SK-N-SH treated with all-trans-retinoic acid at 6 μM for 48 hours (cell line): ENCODE measurements around the gene OBSCN.

Experiments
- ATAC-seq: fragments of 200-7000 bp; cut with Tn5 transposase; 3 replicates; pipeline ENCODE4 v1.9.1; 2020; ENCODE audit warnings: mild to moderate bottlenecking, moderate library complexity
- ARNTL ChIP-seq: fragments of 450-650 bp; formaldehyde crosslinking; IDR thresholded peaks from 2 replicates; pipeline ENCODE4 v1.5.0; 2020; ENCODE audit warnings: low read depth, mild to moderate bottlenecking, moderate library complexity, borderline replicate concordance
- CSDC2 ChIP-seq: fragments of 250-450 bp; sonication (Bioruptor Pico); IDR thresholded peaks from 2 replicates; pipeline ENCODE4 v1.5.0; 2020; ENCODE audit warnings: mild to moderate bottlenecking, moderate library complexity
- ESRRG ChIP-seq: fragments of 250-450 bp; sonication (Bioruptor Pico); IDR thresholded peaks from 2 replicates; pipeline ENCODE4 v1.6.1; 2021; ENCODE audit warnings: mild to moderate bottlenecking
- GLIS3 ChIP-seq: fragments of 250-450 bp; sonication (Bioruptor Pico); IDR thresholded peaks from 2 replicates; pipeline ENCODE4 v1.5.0; 2020; ENCODE audit warnings: mild to moderate bottlenecking, moderate library complexity
- OSR1 ChIP-seq: fragments of 250-450 bp; sonication (Bioruptor Pico); IDR thresholded peaks from 2 replicates; pipeline ENCODE4 v1.8.0; 2022; ENCODE audit warnings: moderate library complexity, mild to moderate bottlenecking, inconsistent platforms
- PATZ1 ChIP-seq: fragments of 250-450 bp; sonication (Bioruptor Pico); IDR thresholded peaks from 2 replicates; pipeline ENCODE4 v1.8.0; 2020; ENCODE audit warnings: mild to moderate bottlenecking, moderate library complexity, borderline replicate concordance
- POU6F1 ChIP-seq: fragments of 250-450 bp; sonication (Bioruptor Pico); IDR thresholded peaks from 2 replicates; pipeline ENCODE4 v1.8.0; 2021; ENCODE audit warnings: low read depth, mild to moderate bottlenecking, moderate library complexity, borderline replicate concordance
- PPARA ChIP-seq: fragments of 250-450 bp; sonication (Bioruptor Pico); IDR thresholded peaks from 2 replicates; pipeline ENCODE4 v1.5.0; 2020; ENCODE audit warnings: mild to moderate bottlenecking, borderline replicate concordance
- RARB ChIP-seq: fragments of 250-450 bp; sonication (Bioruptor Pico); IDR thresholded peaks from 2 replicates; pipeline ENCODE4 v1.8.0; 2021; ENCODE audit warnings: mild to moderate bottlenecking, moderate library complexity
- SNAI2 ChIP-seq: fragments of 250-450 bp; sonication (Bioruptor Pico); IDR thresholded peaks from 2 replicates; pipeline ENCODE4 v1.5.0; 2020; ENCODE audit warnings: mild to moderate bottlenecking, moderate library complexity
- TOX ChIP-seq: fragments of 250-450 bp; sonication (Bioruptor Pico); IDR thresholded peaks from 2 replicates; pipeline ENCODE4 v1.8.0; 2021; ENCODE audit warnings: mild to moderate bottlenecking, moderate library complexity, borderline replicate concordance
- TSHZ2 ChIP-seq: fragments of 250-450 bp; sonication (Bioruptor Pico); IDR thresholded peaks from 2 replicates; pipeline ENCODE4 v1.5.0; 2020; ENCODE audit warnings: mild to moderate bottlenecking, moderate library complexity
- ZC3H10 ChIP-seq: fragments of 250-450 bp; sonication (Bioruptor Pico); IDR thresholded peaks from 2 replicates; pipeline ENCODE4 v1.5.1; 2021; ENCODE audit warnings: mild to moderate bottlenecking, moderate library complexity
- ZFP3 ChIP-seq: fragments of 250-450 bp; sonication (Bioruptor Pico); IDR thresholded peaks from 2 replicates; pipeline ENCODE4 v1.5.0; 2020; ENCODE audit warnings: mild to moderate bottlenecking, moderate library complexity
- ZFP30 ChIP-seq: fragments of 450-650 bp; formaldehyde crosslinking; IDR thresholded peaks from 2 replicates; pipeline ENCODE4 v1.5.0; 2022; ENCODE audit warnings: mild to moderate bottlenecking, moderate library complexity
- ZNF565 ChIP-seq: fragments of 450-650 bp; formaldehyde crosslinking; conservative IDR thresholded peaks from 2 replicates; pipeline ENCODE4 v1.5.0; 2020; ENCODE audit warnings: low read depth, mild to moderate bottlenecking, moderate library complexity
- ZNF8 ChIP-seq: fragments of 450-650 bp; formaldehyde crosslinking; IDR thresholded peaks from 2 replicates; pipeline ENCODE4 v1.5.0; 2020; ENCODE audit warnings: mild to moderate bottlenecking, moderate library complexity
- TF ChIP-seq, protein P1 (sequence below): fragments of 250-450 bp; sonication (Bioruptor Pico); IDR thresholded peaks from 2 replicates; pipeline ENCODE4 v1.5.1; 2021; ENCODE audit warnings: mild to moderate bottlenecking, moderate library complexity
- TF ChIP-seq, protein P2 (sequence below): fragments of 250-450 bp; sonication (Bioruptor Pico); IDR thresholded peaks from 2 replicates; pipeline ENCODE4 v1.5.1; 2020; ENCODE audit warnings: low read depth, mild to moderate bottlenecking, moderate library complexity

Gene OBSCN

DNA sequence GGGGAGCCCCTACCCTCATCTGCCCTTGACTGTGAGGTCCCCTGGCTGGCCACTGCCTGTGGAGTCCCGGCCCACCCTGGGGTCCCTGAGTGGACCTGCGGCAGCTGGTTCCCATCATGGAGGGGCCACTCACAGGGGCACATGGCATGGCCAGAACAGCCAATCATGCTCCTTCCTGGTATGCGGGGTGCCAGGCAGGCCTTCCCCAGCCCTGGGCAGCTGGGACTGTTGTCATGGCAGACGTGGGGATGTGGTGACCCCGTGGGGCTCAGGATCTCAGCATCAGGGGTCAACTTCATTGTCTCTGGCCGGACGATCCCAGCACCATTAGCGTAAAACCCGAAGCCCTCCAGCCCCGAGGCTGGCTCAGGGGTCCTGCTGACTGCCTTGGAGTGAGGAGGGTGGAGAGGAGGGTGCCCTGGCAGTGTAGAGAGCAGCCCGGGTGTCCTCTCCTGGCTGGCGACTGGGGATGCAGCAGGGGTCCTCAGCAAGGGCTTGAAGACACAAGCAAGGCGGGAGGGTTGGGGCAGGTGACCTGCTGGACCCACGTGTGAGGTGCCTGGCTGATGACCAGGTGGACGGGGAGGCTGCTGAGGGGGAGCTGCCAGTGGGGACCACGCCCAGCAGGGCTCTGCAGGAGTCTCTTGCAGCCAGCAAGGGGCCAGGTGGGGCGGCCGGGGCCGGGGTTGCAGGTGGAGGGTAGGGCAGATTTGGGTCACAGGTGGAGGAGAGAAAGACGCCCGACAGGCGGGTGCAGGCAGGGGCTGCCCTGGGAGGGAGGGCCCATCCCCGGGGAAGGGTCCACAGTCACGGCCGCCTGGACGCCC lies 153.7 kb downstream of the OBSCN start (continued):
- TF ChIP-seq TSHZ2: no peak
- TF ChIP-seq ARNTL (CRISPR knock-in tag): no peak
- no peak for TF ChIP-seq PPARA (CRISPR knock-in tag)
- TF ChIP-seq TOX: no peak
- TF ChIP-seq SNAI2: no peak
- TF ChIP-seq ESRRG: no peak
- TF ChIP-seq CSDC2: no peak
- TF ChIP-seq ZC3H10: no peak
- TF ChIP-seq ZFP30: no peak

- ATAC-seq: no peak
- no peak for TF ChIP-seq ZNF565 (CRISPR knock-in tag)
- TF ChIP-seq RARB: no peak
- TF ChIP-seq PATZ1 (CRISPR knock-in tag): no peak
- no peak for TF ChIP-seq ZFP3
- TF ChIP-seq ZNF8 (CRISPR knock-in tag): no peak
- no peak for TF ChIP-seq OSR1
Measured at GRCh38 chr1:228362141-228362883, 154.5 kb downstream of the OBSCN start.

GRCh38 chr1:228362884-228363450 lies 155.1 kb downstream of the OBSCN start:
- ATAC-seq: no peak
- TF ChIP-seq ZNF565 (CRISPR knock-in tag) (no peak), TOX (no peak), ESRRG (no peak), POU6F1 (CRISPR knock-in tag) (no peak), OSR1 (no peak), PATZ1 (CRISPR knock-in tag) (no peak), CSDC2 (no peak), ZFP30 (no peak), ZC3H10 (no peak), GLIS3 (CRISPR knock-in tag) (no peak), SNAI2 (no peak), ZFP3 (no peak), TSHZ2 (no peak)
- TF ChIP-seq, protein P1, sequence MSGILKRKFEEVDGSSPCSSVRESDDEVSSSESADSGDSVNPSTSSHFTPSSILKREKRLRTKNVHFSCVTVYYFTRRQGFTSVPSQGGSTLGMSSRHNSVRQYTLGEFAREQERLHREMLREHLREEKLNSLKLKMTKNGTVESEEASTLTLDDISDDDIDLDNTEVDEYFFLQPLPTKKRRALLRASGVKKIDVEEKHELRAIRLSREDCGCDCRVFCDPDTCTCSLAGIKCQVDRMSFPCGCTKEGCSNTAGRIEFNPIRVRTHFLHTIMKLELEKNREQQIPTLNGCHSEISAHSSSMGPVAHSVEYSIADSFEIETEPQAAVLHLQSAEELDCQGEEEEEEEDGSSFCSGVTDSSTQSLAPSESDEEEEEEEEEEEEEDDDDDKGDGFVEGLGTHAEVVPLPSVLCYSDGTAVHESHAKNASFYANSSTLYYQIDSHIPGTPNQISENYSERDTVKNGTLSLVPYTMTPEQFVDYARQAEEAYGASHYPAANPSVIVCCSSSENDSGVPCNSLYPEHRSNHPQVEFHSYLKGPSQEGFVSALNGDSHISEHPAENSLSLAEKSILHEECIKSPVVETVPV: no peak
- TF ChIP-seq, protein P2, sequence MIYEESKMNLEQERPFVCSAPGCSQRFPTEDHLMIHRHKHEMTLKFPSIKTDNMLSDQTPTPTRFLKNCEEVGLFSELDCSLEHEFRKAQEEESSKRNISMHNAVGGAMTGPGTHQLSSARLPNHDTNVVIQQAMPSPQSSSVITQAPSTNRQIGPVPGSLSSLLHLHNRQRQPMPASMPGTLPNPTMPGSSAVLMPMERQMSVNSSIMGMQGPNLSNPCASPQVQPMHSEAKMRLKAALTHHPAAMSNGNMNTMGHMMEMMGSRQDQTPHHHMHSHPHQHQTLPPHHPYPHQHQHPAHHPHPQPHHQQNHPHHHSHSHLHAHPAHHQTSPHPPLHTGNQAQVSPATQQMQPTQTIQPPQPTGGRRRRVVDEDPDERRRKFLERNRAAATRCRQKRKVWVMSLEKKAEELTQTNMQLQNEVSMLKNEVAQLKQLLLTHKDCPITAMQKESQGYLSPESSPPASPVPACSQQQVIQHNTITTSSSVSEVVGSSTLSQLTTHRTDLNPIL (CRISPR knock-in tag): no peak
